ENCODE measurements around the gene CFAP57.

CFAP57 gene

DNA sequence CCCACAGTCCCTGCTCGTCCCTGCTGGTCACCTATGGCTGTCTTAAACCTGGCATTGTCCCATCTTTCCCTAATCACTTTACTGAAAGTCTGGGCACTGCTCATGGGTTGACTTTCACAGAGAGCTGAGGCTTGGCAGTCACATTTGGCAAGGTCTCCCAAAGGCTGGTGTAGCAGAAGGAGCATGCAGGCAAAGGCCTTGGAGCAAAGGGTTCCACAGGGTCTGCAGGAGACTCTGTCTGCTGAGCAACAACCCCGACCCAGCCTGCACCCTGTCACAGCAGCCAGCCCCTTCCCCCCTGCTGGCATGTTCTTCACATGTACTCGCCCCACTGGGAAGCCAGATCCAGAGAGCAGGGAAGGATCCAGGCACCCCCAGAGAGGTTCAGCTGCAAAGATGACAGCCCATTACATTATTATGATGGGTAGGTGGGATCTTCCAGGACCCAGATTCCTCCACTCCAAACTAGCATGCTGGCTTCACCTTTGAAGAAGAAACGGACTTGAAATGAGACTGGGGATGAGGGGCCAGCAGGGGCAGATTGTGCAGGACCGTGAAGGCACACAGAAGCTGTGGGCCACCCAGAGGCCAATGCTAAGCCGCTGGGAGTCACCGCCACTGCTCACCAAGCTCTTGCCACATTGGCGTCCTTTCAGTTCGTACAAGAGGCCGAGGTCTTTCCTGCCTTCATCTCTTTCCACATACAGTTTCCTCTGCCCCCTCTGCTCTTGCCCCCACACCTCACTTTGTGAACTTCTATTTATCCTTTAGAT, 83.5 kb downstream of the CFAP57 start:
- TF ChIP-seq, protein P1, sequence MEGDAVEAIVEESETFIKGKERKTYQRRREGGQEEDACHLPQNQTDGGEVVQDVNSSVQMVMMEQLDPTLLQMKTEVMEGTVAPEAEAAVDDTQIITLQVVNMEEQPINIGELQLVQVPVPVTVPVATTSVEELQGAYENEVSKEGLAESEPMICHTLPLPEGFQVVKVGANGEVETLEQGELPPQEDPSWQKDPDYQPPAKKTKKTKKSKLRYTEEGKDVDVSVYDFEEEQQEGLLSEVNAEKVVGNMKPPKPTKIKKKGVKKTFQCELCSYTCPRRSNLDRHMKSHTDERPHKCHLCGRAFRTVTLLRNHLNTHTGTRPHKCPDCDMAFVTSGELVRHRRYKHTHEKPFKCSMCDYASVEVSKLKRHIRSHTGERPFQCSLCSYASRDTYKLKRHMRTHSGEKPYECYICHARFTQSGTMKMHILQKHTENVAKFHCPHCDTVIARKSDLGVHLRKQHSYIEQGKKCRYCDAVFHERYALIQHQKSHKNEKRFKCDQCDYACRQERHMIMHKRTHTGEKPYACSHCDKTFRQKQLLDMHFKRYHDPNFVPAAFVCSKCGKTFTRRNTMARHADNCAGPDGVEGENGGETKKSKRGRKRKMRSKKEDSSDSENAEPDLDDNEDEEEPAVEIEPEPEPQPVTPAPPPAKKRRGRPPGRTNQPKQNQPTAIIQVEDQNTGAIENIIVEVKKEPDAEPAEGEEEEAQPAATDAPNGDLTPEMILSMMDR (conservative IDR thresholded peaks at IDR 0.05), result no peak
- no peak for TF ChIP-seq ZFX (IDR thresholded peaks at IDR 0.05)
- peak overlapping the region; percentile 77 for H3K27ac ChIP-seq

DNA sequence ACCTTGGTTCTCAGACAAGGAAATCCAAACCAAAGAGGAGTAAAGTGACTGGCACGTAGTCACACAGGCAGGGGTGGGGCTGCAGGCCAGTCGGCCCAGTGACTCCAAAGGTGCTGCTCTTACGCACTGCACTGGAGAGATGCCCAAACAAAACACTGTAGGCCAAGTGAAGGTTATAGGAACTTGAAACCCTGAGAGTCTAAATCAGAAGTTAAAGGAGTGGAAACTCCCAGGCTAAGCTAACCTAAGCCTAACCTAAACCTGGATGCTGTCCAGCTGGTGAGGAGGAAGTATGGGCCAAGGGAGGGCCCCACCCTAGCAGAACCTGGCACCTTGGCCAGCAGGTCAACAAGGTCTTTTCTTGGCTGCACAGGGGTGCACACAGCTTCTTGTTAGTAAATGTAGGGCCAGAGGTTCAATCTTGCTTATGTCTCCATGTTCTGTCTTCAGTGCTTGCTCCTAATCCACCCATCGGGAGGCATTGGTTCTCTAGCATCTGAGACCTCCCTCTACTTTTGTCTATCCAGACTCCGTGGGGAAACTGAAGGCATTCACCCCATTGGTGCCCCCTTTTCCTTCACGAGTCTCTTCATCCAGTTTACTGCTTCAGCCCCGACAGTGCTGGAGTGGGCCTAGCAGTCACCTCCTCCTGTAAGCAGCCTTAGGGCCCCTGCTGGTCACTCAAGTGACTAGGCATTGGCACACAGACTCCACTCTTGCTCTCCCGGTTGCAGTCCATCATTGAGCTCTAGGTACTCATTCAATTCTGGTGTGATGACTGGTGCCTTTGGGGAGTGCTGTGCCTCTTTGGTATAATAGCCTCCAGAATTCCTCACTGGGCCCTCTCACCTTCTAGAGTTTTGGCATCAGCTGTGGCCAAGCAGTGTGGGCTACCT, 84.8 kb downstream of the CFAP57 start:
- H3K27ac ChIP-seq, result peak overlapping the region; percentile 77
- no peak for TF ChIP-seq ZFX (IDR thresholded peaks at IDR 0.05)
- TF ChIP-seq, protein P1 (conservative IDR thresholded peaks at IDR 0.05), result no peak

DNA sequence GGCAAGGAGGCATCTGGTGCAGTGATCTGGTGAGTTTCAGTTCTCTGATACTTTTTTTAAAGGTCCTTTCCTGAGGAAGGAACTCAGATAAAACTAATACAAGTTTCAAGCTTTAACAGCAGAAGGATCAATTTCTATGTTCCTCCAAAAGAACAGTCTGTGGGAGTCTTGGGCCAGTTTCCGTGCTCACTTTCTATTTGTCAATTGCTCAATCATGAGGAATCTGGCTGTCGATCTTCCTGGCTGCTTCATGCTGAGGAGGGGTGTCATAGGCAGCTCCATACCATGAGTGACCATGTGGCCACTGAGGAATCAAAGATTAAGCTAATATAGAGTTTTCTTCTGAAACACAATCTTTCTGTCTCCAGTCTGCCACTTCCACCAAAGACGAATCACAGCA, 86.2 kb downstream of the CFAP57 start:
- no peak overlapping the region for H3K27ac ChIP-seq
- no peak for TF ChIP-seq ZFX (IDR thresholded peaks at IDR 0.05)
- TF ChIP-seq, protein P1 (conservative IDR thresholded peaks at IDR 0.05), result no peak

DNA sequence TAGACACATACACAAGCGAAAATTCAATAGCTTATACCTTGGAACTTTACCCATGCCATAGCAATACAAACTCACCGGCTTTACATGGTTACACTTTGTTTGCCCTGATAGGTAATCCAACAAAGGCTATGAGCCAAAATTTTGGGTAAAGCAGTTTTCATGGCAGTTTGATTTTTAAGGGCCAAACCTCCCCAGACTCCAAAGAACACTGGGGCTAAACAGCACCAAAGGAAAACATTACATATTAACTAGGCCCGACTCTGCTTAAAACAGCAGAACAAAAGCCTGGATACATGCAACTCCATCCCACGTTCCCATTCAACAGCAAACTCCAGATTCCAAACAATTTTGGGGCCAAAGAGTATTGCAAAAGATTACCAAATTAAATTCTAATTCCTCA, 93.3 kb downstream of the CFAP57 start:
- TF ChIP-seq, protein P1 (conservative IDR thresholded peaks at IDR 0.05), result no peak
- no peak for TF ChIP-seq ZFX (IDR thresholded peaks at IDR 0.05)
- no peak overlapping the region for H3K27ac ChIP-seq

DNA sequence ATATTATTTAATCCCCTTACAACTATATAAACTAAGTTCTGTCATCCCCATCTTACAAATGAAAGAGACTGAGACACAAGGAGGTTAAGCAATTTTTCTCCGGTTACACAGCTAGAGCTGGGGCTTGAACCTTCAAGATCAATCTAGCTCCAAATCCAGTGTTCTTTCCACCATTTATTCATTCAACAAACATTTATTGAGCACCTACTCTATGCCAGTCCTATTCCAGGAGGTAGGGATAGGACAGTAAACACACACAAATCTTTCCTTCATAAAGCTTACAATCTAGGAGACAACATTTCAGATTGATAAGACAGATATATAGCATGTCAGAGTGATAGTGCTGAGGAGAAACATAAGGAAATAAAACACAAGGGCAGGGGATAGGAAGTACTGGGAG, 94.8 kb downstream of the CFAP57 start:
- H3K27ac ChIP-seq, result no peak overlapping the region

DNA sequence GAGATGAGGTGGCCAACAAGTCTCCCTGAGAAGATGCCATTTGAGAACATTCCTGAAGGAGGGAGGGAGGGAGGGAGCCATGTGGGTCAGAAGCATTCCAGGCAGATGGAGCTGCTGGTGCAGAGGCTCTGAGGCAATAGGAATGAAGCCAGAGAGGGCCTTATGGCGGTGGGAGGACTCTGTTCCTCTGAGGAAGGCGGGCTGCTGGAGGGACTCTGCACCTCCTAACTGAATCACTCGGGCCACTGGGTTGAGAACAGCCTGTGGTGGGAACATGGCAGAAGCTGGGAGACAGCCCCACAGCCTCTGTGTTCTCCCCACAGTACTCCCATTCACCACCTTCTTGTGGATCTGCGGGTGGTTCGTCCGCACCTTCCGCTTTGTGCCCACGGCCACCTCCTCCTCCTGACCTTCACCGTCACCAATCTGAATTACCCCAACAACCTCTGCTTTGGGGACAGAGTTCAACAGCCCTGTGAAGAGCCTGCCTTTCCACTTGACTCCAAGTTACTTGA, 95.2 kb downstream of the CFAP57 start:
- TF ChIP-seq ZFX (IDR thresholded peaks at IDR 0.05), result no peak
- H3K27ac ChIP-seq, result no peak overlapping the region

More for the DNA sequence above, 94.8 kb downstream of the CFAP57 start:
- TF ChIP-seq, protein P1 (conservative IDR thresholded peaks at IDR 0.05), result no peak
- TF ChIP-seq ZFX (IDR thresholded peaks at IDR 0.05), result no peak

DNA sequence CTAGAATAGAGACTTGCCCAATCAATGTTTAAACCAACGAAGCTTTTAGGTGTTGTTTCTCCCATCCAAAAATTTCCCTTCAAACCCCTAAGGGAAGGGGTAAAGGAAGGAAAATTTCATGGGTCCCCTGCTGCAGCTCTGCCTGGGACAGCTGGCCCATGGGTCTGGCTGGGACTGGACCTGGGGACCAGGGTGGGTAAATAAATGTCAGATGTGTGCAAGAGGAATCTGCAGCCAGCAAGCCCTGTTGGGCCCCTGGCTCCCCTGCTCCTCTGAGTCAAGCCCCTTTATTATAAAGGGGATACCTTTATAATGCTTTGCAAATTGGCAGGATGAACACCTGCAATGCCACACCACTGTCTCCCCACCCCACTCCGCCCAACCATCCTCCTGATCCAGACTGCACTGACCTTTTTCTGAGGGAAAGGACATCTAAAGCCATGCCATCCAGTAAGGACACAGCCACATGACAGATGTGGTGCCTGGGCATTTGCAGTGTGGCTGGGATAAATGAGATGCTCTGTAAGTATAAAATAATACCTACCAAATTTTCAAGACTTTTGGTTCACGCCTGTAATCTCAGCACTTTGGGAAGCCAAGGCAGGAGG, 95.8 kb downstream of the CFAP57 start:
- no peak for TF ChIP-seq ZFX (IDR thresholded peaks at IDR 0.05)
- TF ChIP-seq, protein P1 (conservative IDR thresholded peaks at IDR 0.05), result no peak
- no peak overlapping the region for H3K27ac ChIP-seq

Measured in C4-2B (cell line).